Measurements from ENCODE around the gene GAL3ST1.

GRCh38 chr22:30564761-30565119 is 9.7 kb downstream of the GAL3ST1 start:
- TF ChIP-seq POLR2A (IDR thresholded peaks at IDR 0.05; ENCODE audit: borderline replicate concordance, extremely low read depth, insufficient read depth, insufficient read length) (no peak), CTCF (IDR thresholded peaks at IDR 0.05 in 2 of 3, conservative IDR thresholded peaks at IDR 0.05 in 1 of 3; ENCODE audit: borderline replicate concordance in 1 of 3, insufficient read depth in 1 of 3, low read depth in 2 of 3, low read length in 2 of 3) (no peak), YY1 (IDR thresholded peaks at IDR 0.05; ENCODE audit: extremely low read depth, insufficient replicate concordance, low read depth, low read length) (no peak), EZH2phosphoT487 (IDR thresholded peaks at IDR 0.05; ENCODE audit: borderline replicate concordance) (no peak), POLR2AphosphoS5 (IDR thresholded peaks at IDR 0.05; ENCODE audit: low read depth, low read length) (no peak)
